PC-3 (cell line): ENCODE data around the gene RASAL1. TPM values are rescaled to one million over a fixed set of nuclear protein-coding genes. Genes with fewer than 3 reads are reported as not detected.

ENCODE experiments used
- ATAC-seq: fragments of 200-7000 bp; cut with Tn5 transposase; 2 replicates; pipeline ENCODE4 v1.9.1; 2020; ENCODE audit warnings: mild to moderate bottlenecking, moderate library complexity
- BruUV-seq: library from RNA; stranded (reverse); fragments of 400-500 nt; replicated peaks from 2 replicates; lab custom pipeline; 2021; lab: Mats Ljungman, UMichigan
- CTCF ChIA-PET: fragments of 300-600 bp; sonication (Branson Sonifier 250); formaldehyde crosslinking; loops from one replicate; lab custom pipeline; 2022; ENCODE audit warnings: antibody characterized with exemption; lab: Charles Lee
- POLR2A ChIA-PET: fragments of 300-600 bp; sonication (Branson Sonifier 250); formaldehyde crosslinking; loops from one replicate; lab custom pipeline; 2022; ENCODE audit warnings: antibody characterized with exemption; ENCODE audit not compliant: unreplicated experiment; lab: Charles Lee
- DNase-seq: peaks from one replicate; pipeline ENCODE4 v3.0.0-alpha.2; 2015
- H2AFZ ChIP-seq: fragments of 300-600 bp; sonication (generic); 2 replicates; pipeline ENCODE4 v1.6.0; 2016; ENCODE audit warnings: antibody characterized with exemption, low read length
- H3F3A ChIP-seq: fragments of 300-600 bp; sonication (generic); one replicate; pipeline ENCODE4 v1.6.0; 2017; ENCODE audit warnings: antibody characterized with exemption, low read length, control low read depth, mild to moderate bottlenecking; ENCODE audit not compliant: unreplicated experiment
- H3K27ac ChIP-seq: fragments of 300-600 bp; sonication (generic); 2 replicates; pipeline ENCODE4 v1.5.1; 2016; ENCODE audit warnings: mild to moderate bottlenecking, low read length
- H3K27me3 ChIP-seq: fragments of 300-600 bp; sonication (generic); 2 replicates; pipeline ENCODE4 v1.6.1; 2016; ENCODE audit warnings: low read length, mixed read lengths
- H3K36me3 ChIP-seq: fragments of 300-600 bp; sonication (generic); 2 replicates; pipeline ENCODE4 v1.6.1; 2016; ENCODE audit warnings: low read depth, mixed run types, low read length, mixed read lengths
- H3K4me1 ChIP-seq: fragments of 300-600 bp; sonication (generic); 2 replicates; pipeline ENCODE4 v1.5.1; 2016; ENCODE audit warnings: low read length; ENCODE audit not compliant: insufficient read depth
- H3K4me2 ChIP-seq: fragments of 300-600 bp; sonication (generic); 2 replicates; pipeline ENCODE4 v1.6.0; 2016; ENCODE audit warnings: low read length
- H3K4me3 ChIP-seq: fragments of 300-600 bp; sonication (generic); 2 replicates; pipeline ENCODE4 v1.5.1; 2016; ENCODE audit warnings: mild to moderate bottlenecking, low read length, mixed read lengths
- H3K79me2 ChIP-seq: fragments of 300-600 bp; sonication (generic); 2 replicates; pipeline ENCODE4 v1.6.1; 2017; ENCODE audit warnings: low read length, mixed read lengths
- H3K9ac ChIP-seq: fragments of 300-600 bp; sonication (generic); 2 replicates; pipeline ENCODE4 v1.6.0; 2016; ENCODE audit warnings: mild to moderate bottlenecking, low read length
- H3K9me2 ChIP-seq: fragments of 300-600 bp; sonication (generic); replicated peaks from 2 replicates; pipeline ENCODE4 v1.6.1; 2016; ENCODE audit warnings: mixed run types, low read length, mixed read lengths
- H3K9me3 ChIP-seq: fragments of 300-600 bp; sonication (generic); 2 replicates; pipeline ENCODE4 v1.6.1; 2016; ENCODE audit warnings: low read length, mixed read lengths
- H4K20me1 ChIP-seq: fragments of 300-600 bp; sonication (generic); 2 replicates; pipeline ENCODE4 v1.6.1; 2016; ENCODE audit warnings: low read length, mixed read lengths
- CTCF ChIP-seq: fragments of 300-600 bp; sonication (generic); conservative IDR thresholded peaks from 2 replicates; pipeline ENCODE4 v1.5.1; 2017; ENCODE audit warnings: antibody characterized with exemption, low read depth, mild to moderate bottlenecking, low read length
- EZH2 ChIP-seq: fragments of 300-600 bp; sonication (generic); IDR thresholded peaks from one replicate; pipeline ENCODE4 v1.6.1; 2017; ENCODE audit warnings: antibody characterized with exemption, mild to moderate bottlenecking, low read length; ENCODE audit not compliant: unreplicated experiment
- EZH2phosphoT487 ChIP-seq: fragments of 300-600 bp; sonication (generic); IDR thresholded peaks from 2 replicates; pipeline ENCODE4 v1.6.1; 2018; ENCODE audit warnings: mild to moderate bottlenecking, antibody characterized with exemption, low read length, borderline replicate concordance
- intact Hi-C: fragments of 100-400 bp; cut with micrococcal nuclease; formaldehyde crosslinking; loops from 2 replicates; pipeline ENCODE4 v1.9.0; 2023
- total RNA-seq: library from RNA; depleted of rRNA; stranded (reverse); fragments of >200 nt; gene quantifications from 2 replicates; pipeline ENCODE4 v1.2.3, GENCODE V29; 2014

The RASAL1 gene
- total RNA-seq, 1 experiment from 2014 or later = 0.66 TPM

GRCh38 chr12:113174461-113175384, 39.2 kb upstream of the RASAL1 start:
- DNase-seq (peak; percentile 89), ATAC-seq (peak; percentile 94)
- no TSS peak for BruUV-seq
- H3F3A ChIP-seq = no peaks in the 10 kb centered on the region
- no peak overlapping the region for H3K4me3 ChIP-seq
- TF ChIP-seq CTCF = peak; percentile 96
- TF ChIP-seq EZH2 = no peak
- peaks cover 82% of the 10 kb centered on the region for H3K36me3 ChIP-seq
- CTCF ChIA-PET = interaction anchor here (1.0 kb wide), 2 partner anchors 22 to 182 kb away, joined by 3 to 6 read pairs; no protein-coding TSS in a partner anchor
- no peak overlapping the region for H3K4me2 ChIP-seq
- H4K20me1 ChIP-seq = 0 out of 2 replicates have a peak, but pooled peaks cover 4% of the 10 kb centered on the region
- H3K27me3 ChIP-seq = no peaks in the 10 kb centered on the region
- H3K79me2 ChIP-seq = no peaks in the 10 kb centered on the region; the same call in 1 of the 2 replicates
- intact Hi-C loops = loop anchor here (1.0 kb wide), 1 partner anchor 126 kb away; no protein-coding TSS in a partner anchor
- POLR2A ChIA-PET = interaction anchor here (0.7 kb wide), 1 partner anchor 152 kb away, joined by 8 read pairs; no protein-coding TSS in a partner anchor
- no peaks in the 10 kb centered on the region for H3K9me2 ChIP-seq
- H3K9me3 ChIP-seq = no peaks in the 10 kb centered on the region
- no peak overlapping the region for H2AFZ ChIP-seq
- H3K27ac ChIP-seq = no peak overlapping the region
- H3K9ac ChIP-seq = no peak overlapping the region
- H3K4me1 ChIP-seq = no peaks in the 10 kb centered on the region

GRCh38 chr12:113173081-113173698, 37.6 kb upstream of the RASAL1 start:
- H3K9me3 ChIP-seq = no peaks in the 10 kb centered on the region
- no peaks in the 10 kb centered on the region for H3K4me1 ChIP-seq
- DNase-seq = no peak
- no peak overlapping the region for H3K27ac ChIP-seq
- no peak overlapping the region for H3K4me2 ChIP-seq
- intact Hi-C loops = no loop called here
- no peak overlapping the region for H2AFZ ChIP-seq
- no peaks in the 10 kb centered on the region for H3K79me2 ChIP-seq
- no peak overlapping the region for H3K9ac ChIP-seq
- CTCF ChIA-PET = no interaction called here
- TF ChIP-seq CTCF (no peak), EZH2phosphoT487 (no peak), EZH2 (no peak)
- H3K4me3 ChIP-seq = no peak overlapping the region
- no peak for ATAC-seq
- no peaks in the 10 kb centered on the region for H3F3A ChIP-seq
- POLR2A ChIA-PET = interaction anchor here (0.6 kb wide), 1 partner anchor 184 kb away, joined by 3 read pairs; no protein-coding TSS in a partner anchor
- H3K9me2 ChIP-seq = no peaks in the 10 kb centered on the region
- 0 out of 2 replicates have a peak, but pooled peaks cover 4% of the 10 kb centered on the region for H4K20me1 ChIP-seq
- no peaks in the 10 kb centered on the region for H3K27me3 ChIP-seq
- BruUV-seq = no TSS peak
- peaks cover 78% of the 10 kb centered on the region for H3K36me3 ChIP-seq
